Smooth muscle cell (in vitro differentiated cells): ENCODE measurements around the gene MED13. TPM values are rescaled to one million over a fixed set of nuclear protein-coding genes. Genes with fewer than 3 reads are reported as not detected.

Source experiments
- DNase-seq: peaks from one replicate; lab custom pipeline; 2025; ENCODE audit not compliant: unreplicated experiment; lab: John Stamatoyannopoulos, UW
- H2AFZ ChIP-seq: fragments of 200-600 bp; sonication (generic); 2 replicates; pipeline ENCODE4 v1.6.0; 2016; ENCODE audit warnings: antibody characterized with exemption, low read depth, mild to moderate bottlenecking
- H3F3A ChIP-seq: fragments of 200-600 bp; sonication (generic); 2 replicates; pipeline ENCODE4 v1.6.0; 2017; ENCODE audit warnings: antibody characterized with exemption, low read depth
- H3K27ac ChIP-seq: fragments of 200-600 bp; sonication (generic); 2 replicates; pipeline ENCODE4 v1.5.1; 2016; ENCODE audit warnings: low read depth, mild to moderate bottlenecking
- H3K27me3 ChIP-seq: fragments of 200-600 bp; sonication (generic); 2 replicates; pipeline ENCODE4 v1.6.1; 2016; ENCODE audit warnings: low read depth, mild to moderate bottlenecking
- H3K36me3 ChIP-seq: fragments of 200-600 bp; sonication (generic); 2 replicates; pipeline ENCODE4 v1.5.1; 2016; ENCODE audit warnings: low read depth
- H3K4me1 ChIP-seq: fragments of 200-600 bp; sonication (generic); 2 replicates; pipeline ENCODE4 v1.5.1; 2016; ENCODE audit warnings: low read depth
- H3K4me2 ChIP-seq: fragments of 200-600 bp; sonication (generic); 2 replicates; pipeline ENCODE4 v1.6.0; 2016; ENCODE audit warnings: mild to moderate bottlenecking
- H3K4me3 ChIP-seq: fragments of 200-600 bp; sonication (generic); 2 replicates; pipeline ENCODE4 v1.5.1; 2016; ENCODE audit warnings: mild to moderate bottlenecking
- H3K79me2 ChIP-seq: fragments of 200-600 bp; sonication (generic); 2 replicates; pipeline ENCODE4 v1.6.0; 2016; ENCODE audit warnings: low read depth, mild to moderate bottlenecking
- H3K9ac ChIP-seq: fragments of 200-600 bp; sonication (generic); 2 replicates; pipeline ENCODE4 v1.6.0; 2016; ENCODE audit warnings: low read depth
- H3K9me3 ChIP-seq: fragments of 200-600 bp; sonication (generic); replicated peaks from 2 replicates; pipeline ENCODE4 v1.5.1; 2016; ENCODE audit warnings: low read depth
- H4K20me1 ChIP-seq: fragments of 200-600 bp; sonication (generic); 2 replicates; pipeline ENCODE4 v1.6.0; 2016; ENCODE audit warnings: low read depth
- WGBS: methylation state at CpG from one replicate; pipeline ENCODE4 v1.1.7; 2016; ENCODE audit warnings: low lambda C conversion rate; 5-methylcytosine and 5-hydroxymethylcytosine counted together
- polyA plus RNA-seq: library from polyadenylated mRNA; unstranded; fragments of >200 nt; fragmentation: Nextera tagmentation; extraction: Ambion mirVana; gene quantifications from 2 replicates; pipeline ENCODE4 v1.2.1, GENCODE V29; 2016
- total RNA-seq: library from RNA; depleted of rRNA; stranded (reverse); fragments of >200 nt; gene quantifications from 2 replicates; pipeline ENCODE4 v1.2.3, GENCODE V29; 2014
- TF ChIP-seq, protein P1 (sequence below): fragments of 200-600 bp; sonication (generic); IDR thresholded peaks from 2 replicates; pipeline ENCODE4 v1.5.1; 2017; ENCODE audit warnings: borderline replicate concordance, mild to moderate bottlenecking, antibody characterized with exemption; ENCODE audit not compliant: insufficient read depth, poor library complexity, severe bottlenecking

Gene MED13
- total and polyA plus RNA-seq, 2 experiments from 2014 or later: 3.2 to 50.0 TPM

DNA sequence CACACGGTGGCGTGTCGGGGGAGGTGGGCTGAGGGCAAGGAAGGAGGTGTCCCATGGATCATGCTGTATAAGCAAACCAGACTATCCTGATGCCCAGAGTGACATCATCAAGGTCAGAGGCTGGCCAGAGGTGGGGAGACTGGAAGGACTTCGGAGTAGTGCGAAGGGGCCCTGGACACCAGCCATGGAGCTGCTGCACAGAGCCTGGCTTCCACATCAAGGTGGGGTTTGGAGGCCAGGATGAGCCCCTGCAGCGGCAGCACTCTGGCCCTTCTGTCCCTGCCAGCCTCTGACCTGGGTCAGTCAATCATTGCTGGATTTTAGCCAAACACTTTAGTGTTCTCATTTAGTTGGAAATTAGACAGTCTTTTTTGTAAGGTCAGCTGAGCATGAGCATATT, 34.8 kb downstream of the MED13 start:
- Histone ChIP-seq H3K79me2 (peaks cover 78% of the 10 kb centered on the region), H4K20me1 (peaks cover 71% of the 10 kb centered on the region), H3F3A (no peaks in the 10 kb centered on the region), H3K4me3 (no peak overlapping the region), H3K9me3 (no peaks in the 10 kb centered on the region), H3K27ac (no peak overlapping the region), H3K9ac (no peak overlapping the region), H3K4me1 (peaks cover 6% of the 10 kb centered on the region), H3K27me3 (no peaks in the 10 kb centered on the region), H3K36me3 (peaks cover 37% of the 10 kb centered on the region), H3K4me2 (no peak overlapping the region), H2AFZ (no peak overlapping the region)
- WGBS: 98% methylated on average over 6 of the region's 6 CpGs
- TF ChIP-seq, protein P1, sequence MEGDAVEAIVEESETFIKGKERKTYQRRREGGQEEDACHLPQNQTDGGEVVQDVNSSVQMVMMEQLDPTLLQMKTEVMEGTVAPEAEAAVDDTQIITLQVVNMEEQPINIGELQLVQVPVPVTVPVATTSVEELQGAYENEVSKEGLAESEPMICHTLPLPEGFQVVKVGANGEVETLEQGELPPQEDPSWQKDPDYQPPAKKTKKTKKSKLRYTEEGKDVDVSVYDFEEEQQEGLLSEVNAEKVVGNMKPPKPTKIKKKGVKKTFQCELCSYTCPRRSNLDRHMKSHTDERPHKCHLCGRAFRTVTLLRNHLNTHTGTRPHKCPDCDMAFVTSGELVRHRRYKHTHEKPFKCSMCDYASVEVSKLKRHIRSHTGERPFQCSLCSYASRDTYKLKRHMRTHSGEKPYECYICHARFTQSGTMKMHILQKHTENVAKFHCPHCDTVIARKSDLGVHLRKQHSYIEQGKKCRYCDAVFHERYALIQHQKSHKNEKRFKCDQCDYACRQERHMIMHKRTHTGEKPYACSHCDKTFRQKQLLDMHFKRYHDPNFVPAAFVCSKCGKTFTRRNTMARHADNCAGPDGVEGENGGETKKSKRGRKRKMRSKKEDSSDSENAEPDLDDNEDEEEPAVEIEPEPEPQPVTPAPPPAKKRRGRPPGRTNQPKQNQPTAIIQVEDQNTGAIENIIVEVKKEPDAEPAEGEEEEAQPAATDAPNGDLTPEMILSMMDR: no peak
- DNase-seq: no peak

DNA sequence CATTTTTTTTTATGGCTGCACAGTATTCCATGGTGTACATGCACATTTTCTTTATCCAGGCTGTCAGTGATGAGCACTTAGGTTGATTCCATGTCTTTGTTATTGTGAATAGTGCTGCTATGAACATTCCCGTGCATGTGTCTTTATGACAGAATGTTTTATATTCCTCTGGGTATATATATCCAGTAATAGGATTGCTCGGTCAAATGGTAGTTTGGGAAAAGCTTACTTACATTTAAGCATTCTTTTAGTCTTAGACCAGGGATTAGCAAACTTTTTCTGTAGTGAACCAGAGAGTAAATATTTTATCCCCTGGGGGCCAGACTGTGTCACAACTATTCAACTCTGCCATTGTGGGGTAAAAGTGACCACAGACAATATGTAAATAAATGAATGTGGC, 40.2 kb downstream of the MED13 start:
- Histone ChIP-seq H3K4me2 (no peak overlapping the region), H3K4me3 (no peak overlapping the region), H4K20me1 (peaks cover 63% of the 10 kb centered on the region), H3K4me1 (peaks cover 6% of the 10 kb centered on the region), H3K9me3 (no peaks in the 10 kb centered on the region), H3K27ac (no peak overlapping the region), H2AFZ (no peak overlapping the region), H3K9ac (no peak overlapping the region), H3K36me3 (peaks cover 36% of the 10 kb centered on the region), H3F3A (no peaks in the 10 kb centered on the region), H3K27me3 (no peaks in the 10 kb centered on the region), H3K79me2 (peaks cover 43% of the 10 kb centered on the region)
- no peak for DNase-seq
- TF ChIP-seq, protein P1: no peak
- WGBS: 85% methylated on average over 2 of the region's 2 CpGs

DNA sequence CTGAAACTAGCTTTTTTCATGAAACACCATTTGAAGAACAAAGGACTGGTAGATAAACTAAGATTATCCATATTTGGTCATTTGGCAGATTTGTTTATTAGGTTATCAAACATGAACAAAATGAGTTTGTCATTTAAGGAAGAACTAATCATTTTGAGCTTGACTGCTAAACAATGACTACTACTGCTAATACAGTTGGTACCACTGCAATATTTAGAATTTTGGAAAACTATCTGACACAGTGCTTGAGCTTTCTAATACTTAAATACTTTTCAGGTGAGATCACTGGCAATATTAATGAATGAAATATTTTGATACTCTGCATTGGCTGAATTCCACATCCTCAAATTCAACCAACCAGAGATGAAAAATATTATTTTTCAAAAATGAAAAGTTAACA, 47.2 kb downstream of the MED13 start:
- Histone ChIP-seq H4K20me1 (peaks cover 58% of the 10 kb centered on the region), H3K79me2 (peaks cover 57% of the 10 kb centered on the region), H3K9ac (no peak overlapping the region), H3K4me3 (no peak overlapping the region), H3K9me3 (no peaks in the 10 kb centered on the region), H3F3A (no peaks in the 10 kb centered on the region), H3K27me3 (no peaks in the 10 kb centered on the region), H3K4me1 (no peaks in the 10 kb centered on the region), H3K4me2 (no peak overlapping the region), H2AFZ (no peak overlapping the region), H3K36me3 (peaks cover 20% of the 10 kb centered on the region), H3K27ac (no peak overlapping the region)
- TF ChIP-seq, protein P1: no peak
- DNase-seq: no peak

DNA sequence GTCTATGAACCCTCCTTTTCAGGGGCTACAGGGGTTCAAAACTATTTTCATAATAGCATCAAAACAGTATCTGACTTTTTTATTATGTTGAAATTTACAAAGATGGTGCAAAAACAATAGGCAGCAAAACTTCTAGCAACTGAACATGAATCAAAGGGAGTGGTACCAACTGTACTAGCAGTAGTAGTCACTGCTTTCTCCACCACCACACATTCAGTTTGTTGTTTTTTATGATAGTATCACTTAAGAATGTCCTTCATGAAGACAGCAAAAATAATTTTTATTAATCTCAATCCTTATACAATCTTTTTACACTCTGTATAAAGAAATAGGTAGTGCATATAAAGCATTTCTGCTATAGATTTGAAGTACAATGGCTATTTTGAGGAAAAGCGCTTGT, 47.6 kb downstream of the MED13 start:
- peaks cover 56% of the 10 kb centered on the region for H4K20me1 ChIP-seq
- H3K9ac ChIP-seq: no peak overlapping the region
- H3K4me1 ChIP-seq: no peaks in the 10 kb centered on the region
- no peaks in the 10 kb centered on the region for H3K9me3 ChIP-seq
- no peak overlapping the region for H3K4me3 ChIP-seq
- TF ChIP-seq, protein P1: no peak
- H3K79me2 ChIP-seq: peaks cover 57% of the 10 kb centered on the region
- peaks cover 16% of the 10 kb centered on the region for H3K36me3 ChIP-seq
- H3K27me3 ChIP-seq: no peaks in the 10 kb centered on the region
- no peak overlapping the region for H3K4me2 ChIP-seq
- 100% methylated on average over 1 of the region's 1 CpG for WGBS
- no peak overlapping the region for H3K27ac ChIP-seq
- no peak overlapping the region for H2AFZ ChIP-seq
- no peak for DNase-seq
- H3F3A ChIP-seq: no peaks in the 10 kb centered on the region
